PFSK-1 (cell line): Measurements from ENCODE around the gene DEGS1.

Source experiments
- FOXP2 ChIP-seq: optimal IDR thresholded peaks from 2 replicates; pipeline ENCODE3; 2011; ENCODE audit warnings: borderline replicate concordance, control low read depth, inconsistent platforms; ENCODE audit not compliant: insufficient read depth; ENCODE audit errors: extremely low read length, extremely low read depth
- POLR2AphosphoS5 ChIP-seq: IDR thresholded peaks from 2 replicates; pipeline ENCODE4 v1.6.1; 2012; ENCODE audit warnings: low read depth, mild to moderate bottlenecking, control low read depth, low read length, moderate library complexity
- REST ChIP-seq, 2 experiments: IDR thresholded peaks; 2 replicates each; pipeline versions ENCODE4 v1.6.1 to v1.8.0; 2011 to 2012; ENCODE audit warnings: low read depth in 2 of 2, low read length in 2 of 2, control low read depth in 1 of 2, inconsistent platforms in 1 of 2, mild to moderate bottlenecking in 1 of 2, moderate library complexity in 1 of 2; ENCODE audit not compliant: insufficient read depth in 1 of 2
- SIN3A ChIP-seq: IDR thresholded peaks from 2 replicates; pipeline ENCODE4 v1.6.1; 2012; ENCODE audit warnings: mild to moderate bottlenecking, low read length, moderate library complexity, borderline replicate concordance; ENCODE audit not compliant: insufficient read depth
- TAF1 ChIP-seq: IDR thresholded peaks from 2 replicates; pipeline ENCODE4 v1.6.1; 2012; ENCODE audit warnings: low read length, control low read depth, borderline replicate concordance; ENCODE audit not compliant: insufficient read depth

The DEGS1 gene

GRCh38 chr1:224199679-224200078, 16.6 kb downstream of the DEGS1 start:
- TF ChIP-seq REST (IDR thresholded peaks at IDR 0.05; ENCODE audit: insufficient read depth in 1 of 2, low read depth in 2 of 2, low read length in 2 of 2) (no peak), POLR2AphosphoS5 (no peak), TAF1 (no peak), FOXP2 (no peak), SIN3A (no peak)

- no peak for TF ChIP-seq POLR2AphosphoS5
- TF ChIP-seq FOXP2 = no peak
- no peak for TF ChIP-seq TAF1
- no peak for TF ChIP-seq SIN3A
- no peak for TF ChIP-seq REST (IDR thresholded peaks at IDR 0.05; ENCODE audit: insufficient read depth in 1 of 2, low read depth in 2 of 2, low read length in 2 of 2)
These were observed 18.3 kb downstream of the DEGS1 start for GRCh38 chr1:224201383-224201782.

- no peak for TF ChIP-seq REST (IDR thresholded peaks at IDR 0.05; ENCODE audit: insufficient read depth in 1 of 2, low read depth in 2 of 2, low read length in 2 of 2)
- no peak for TF ChIP-seq FOXP2
- TF ChIP-seq POLR2AphosphoS5 = no peak
- no peak for TF ChIP-seq SIN3A
- TF ChIP-seq TAF1 = no peak
These were observed 18.8 kb downstream of the DEGS1 start for GRCh38 chr1:224201853-224202252.

DNA sequence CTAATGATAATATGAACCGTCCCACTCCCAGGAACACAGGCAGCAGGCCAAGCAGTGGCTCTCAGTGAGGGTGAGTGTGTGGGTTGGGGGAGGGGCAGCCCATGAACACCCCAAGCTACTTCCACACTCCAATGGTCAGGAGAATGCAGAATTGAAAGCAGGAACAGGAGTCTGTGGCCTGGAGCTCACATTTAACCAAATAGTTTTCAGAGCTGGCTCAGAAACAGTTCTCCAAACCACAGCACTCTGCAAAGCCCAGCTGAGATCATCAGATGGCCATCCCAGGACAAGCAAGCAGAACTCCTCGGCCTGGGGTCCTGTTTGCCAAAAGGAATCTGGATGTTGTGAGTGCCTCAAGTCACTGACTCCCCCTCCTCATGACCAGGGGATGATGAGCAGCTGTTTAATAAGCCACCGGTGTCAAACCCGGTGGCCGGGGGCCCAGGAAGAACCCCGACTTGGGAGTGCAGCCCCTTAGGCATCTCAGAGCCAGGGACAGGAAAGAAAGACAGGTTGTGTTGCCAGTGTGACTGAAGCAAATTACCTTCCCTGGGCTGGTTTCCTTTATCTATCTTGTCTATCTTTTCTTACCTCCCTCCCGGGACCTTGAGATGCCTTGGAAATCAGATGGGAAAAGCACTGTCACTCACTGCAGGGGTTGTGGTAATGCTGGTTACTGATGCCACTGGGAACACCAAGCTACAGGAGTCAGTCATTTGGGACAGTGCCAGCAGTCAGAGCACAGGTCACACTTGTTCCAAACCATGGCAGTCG, 20.4 kb downstream of the DEGS1 start:
- no peak for TF ChIP-seq REST (IDR thresholded peaks at IDR 0.05; ENCODE audit: insufficient read depth in 1 of 2, low read depth in 2 of 2, low read length in 2 of 2)
- no peak for TF ChIP-seq FOXP2
- no peak for TF ChIP-seq SIN3A
- TF ChIP-seq POLR2AphosphoS5 = no peak
- TF ChIP-seq TAF1 = no peak

GRCh38 chr1:224205438-224205840, 22.4 kb downstream of the DEGS1 start:
- TF ChIP-seq TAF1 (no peak), POLR2AphosphoS5 (no peak), FOXP2 (no peak), SIN3A (no peak), REST (IDR thresholded peaks at IDR 0.05; ENCODE audit: insufficient read depth in 1 of 2, low read depth in 2 of 2, low read length in 2 of 2) (no peak)
